Endothelial cell (in vitro differentiated cells): ENCODE measurements around the gene RASA2. TPM values are rescaled to one million over a fixed set of nuclear protein-coding genes. Genes with fewer than 3 reads are reported as not detected.
"Not testable (repeated sequence)": the region's sequence is repeated elsewhere in the genome, so short reads cannot be mapped to it uniquely, and the experiment has no call there.

Experiments
- DNase-seq: peaks from one replicate; pipeline ENCODE4 v3.0.0; 2021; ENCODE audit warnings: low spot score
- H3K27ac Mint-ChIP-seq: one replicate; pipeline ENCODE4 v1.8.0; 2021; ENCODE audit warnings: mixed read lengths, inconsistent platforms; ENCODE audit not compliant: unreplicated experiment
- H3K27me3 Mint-ChIP-seq: one replicate; pipeline ENCODE4 v1.8.0; 2021; ENCODE audit warnings: mild to moderate bottlenecking, moderate library complexity, mixed read lengths, inconsistent platforms; ENCODE audit not compliant: unreplicated experiment
- H3K36me3 Mint-ChIP-seq: one replicate; pipeline ENCODE4 v1.8.0; 2021; ENCODE audit warnings: mild to moderate bottlenecking, low read depth, mixed read lengths, inconsistent platforms; ENCODE audit not compliant: unreplicated experiment
- H3K4me1 Mint-ChIP-seq: one replicate; pipeline ENCODE4 v1.8.0; 2021; ENCODE audit warnings: mild to moderate bottlenecking, mixed read lengths, inconsistent platforms; ENCODE audit not compliant: unreplicated experiment
- H3K4me3 Mint-ChIP-seq: one replicate; pipeline ENCODE4 v1.8.0; 2021; ENCODE audit warnings: mild to moderate bottlenecking, mixed read lengths, inconsistent platforms; ENCODE audit not compliant: unreplicated experiment
- H3K9me3 Mint-ChIP-seq: one replicate; pipeline ENCODE4 v1.8.0; 2021; ENCODE audit warnings: mixed read lengths, inconsistent platforms; ENCODE audit not compliant: unreplicated experiment
- CTCF ChIP-seq: fragments of 200-600 bp; sonication (generic); IDR thresholded peaks from one replicate; pipeline ENCODE4 v1.5.0; 2021; ENCODE audit warnings: antibody characterized with exemption; ENCODE audit not compliant: unreplicated experiment
- total RNA-seq: library from RNA; stranded (reverse); fragmentation: NEBNext Ultra II Directional; extraction: Animal tissue kit (Norgen Biotek cat#: 25700); gene quantifications from one replicate; pipeline ENCODE4 v1.2.1, GENCODE V29; 2021; ENCODE audit not compliant: unreplicated experiment

Gene RASA2
- total RNA-seq, 1 donor from 2014 or later = 32.5 TPM

- no peaks in the 10 kb centered on the region for H3K27me3 Mint-ChIP-seq
- no peak overlapping the region for H3K4me3 Mint-ChIP-seq
- no peaks in the 10 kb centered on the region for H3K4me1 Mint-ChIP-seq
- no peak for DNase-seq
- no peak for TF ChIP-seq CTCF
- H3K27ac Mint-ChIP-seq = no peak overlapping the region
- H3K36me3 Mint-ChIP-seq = peaks cover 21% of the 10 kb centered on the region
- no peaks in the 10 kb centered on the region for H3K9me3 Mint-ChIP-seq
These were observed 138.7 kb downstream of the RASA2 start for GRCh38 chr3:141625506-141625905.

- DNase-seq, H3K9me3 Mint-ChIP-seq, H3K4me3 Mint-ChIP-seq, H3K27me3 Mint-ChIP-seq, H3K4me1 Mint-ChIP-seq: not testable (repeated sequence)
- Mint-ChIP-seq H3K36me3 (peaks cover 15% of the 10 kb centered on the region), H3K27ac (peak overlapping the region; percentile 70)
These were observed 141.5 kb downstream of the RASA2 start for GRCh38 chr3:141628334-141628733.

- H3K27me3 Mint-ChIP-seq, H3K4me1 Mint-ChIP-seq, H3K27ac Mint-ChIP-seq, DNase-seq, H3K9me3 Mint-ChIP-seq, H3K4me3 Mint-ChIP-seq: not testable (repeated sequence)
- H3K36me3 Mint-ChIP-seq = peaks cover 15% of the 10 kb centered on the region
These were observed 142.1 kb downstream of the RASA2 start for GRCh38 chr3:141628868-141629441.

- peaks cover 15% of the 10 kb centered on the region for H3K36me3 Mint-ChIP-seq
- no peaks in the 10 kb centered on the region for H3K27me3 Mint-ChIP-seq
- no peaks in the 10 kb centered on the region for H3K9me3 Mint-ChIP-seq
- DNase-seq = no peak
- TF ChIP-seq CTCF = no peak
- no peak overlapping the region for H3K4me3 Mint-ChIP-seq
- no peaks in the 10 kb centered on the region for H3K4me1 Mint-ChIP-seq
- no peak overlapping the region for H3K27ac Mint-ChIP-seq
These were observed 143.1 kb downstream of the RASA2 start for GRCh38 chr3:141629976-141630375.

- Mint-ChIP-seq H3K4me1 (no peaks in the 10 kb centered on the region), H3K27me3 (no peaks in the 10 kb centered on the region), H3K9me3 (no peaks in the 10 kb centered on the region), H3K36me3 (peaks cover 15% of the 10 kb centered on the region), H3K4me3 (no peak overlapping the region), H3K27ac (no peak overlapping the region)
- DNase-seq = no peak
- no peak for TF ChIP-seq CTCF
These were observed 146.1 kb downstream of the RASA2 start for GRCh38 chr3:141632779-141633374.

GRCh38 chr3:141642215-141642614 lies 155.4 kb downstream of the RASA2 start:
- no peak for TF ChIP-seq CTCF
- DNase-seq = no peak
- H3K36me3 Mint-ChIP-seq = no peaks in the 10 kb centered on the region

More at GRCh38 chr3:141642215-141642614, 155.4 kb downstream of the RASA2 start:
- Mint-ChIP-seq H3K27ac (no peak overlapping the region), H3K27me3 (peaks cover 2% of the 10 kb centered on the region), H3K9me3 (no peaks in the 10 kb centered on the region), H3K4me1 (peaks cover 6% of the 10 kb centered on the region), H3K4me3 (no peak overlapping the region)
